ENCODE measurements around the gene ZNF445.
"Not testable (repeated sequence)": the region's sequence is repeated elsewhere in the genome, so short reads cannot be mapped to it uniquely, and the experiment has no call there.

ZNF445 gene

DNA sequence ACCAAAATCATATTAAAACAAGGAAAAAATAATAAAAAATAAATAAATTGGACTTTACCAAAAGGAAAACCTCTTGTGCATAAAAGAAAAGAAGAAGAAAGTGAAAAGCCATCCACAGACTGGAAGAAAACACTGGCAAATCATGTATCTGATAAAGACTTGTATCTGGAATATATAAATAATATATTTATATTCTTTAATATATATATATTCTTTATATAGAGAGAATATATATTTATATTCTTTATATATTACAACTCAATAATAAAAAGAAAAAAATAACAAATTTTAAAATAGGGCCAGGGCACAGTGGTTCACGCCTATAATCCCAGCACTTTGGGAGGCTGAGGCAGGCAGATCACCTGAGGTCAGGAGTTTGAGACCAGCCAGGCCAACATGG, 27.1 kb upstream of the ZNF445 start:
- Histone ChIP-seq H3K9me3 (ENCODE audit: control insufficient read depth, low read length) (peaks cover 39% of the 10 kb centered on the region), H3K4me1 (ENCODE audit: control insufficient read depth, insufficient read depth, low read depth, low read length) (peaks cover 3% of the 10 kb centered on the region), H2AFZ (ENCODE audit: low read depth, low read length) (no peak overlapping the region), H2BK15ac (ENCODE audit: low read depth, poor library complexity, severe bottlenecking) (no peak overlapping the region), H3K4ac (ENCODE audit: low read depth in 1 of 2, low read length in 2 of 2) (no peak overlapping the region), H3K23ac (ENCODE audit: low read length in 2 of 2) (no peak overlapping the region), H3K18ac (ENCODE audit: low read depth in 1 of 2, low read length in 2 of 2) (no peak overlapping the region), H3K79me1 (replicated peaks; ENCODE audit: low read length, poor library complexity, severe bottlenecking) (peaks cover 44% of the 10 kb centered on the region), H3K9ac (ENCODE audit: low read length) (no peak overlapping the region), H3K14ac (ENCODE audit: low read length in 2 of 2) (no peak overlapping the region), H4K91ac (ENCODE audit: low read length) (no peak overlapping the region), H2BK12ac (ENCODE audit: low read length in 2 of 2) (no peak overlapping the region), H2BK5ac (ENCODE audit: low read depth, low read length, poor library complexity, severe bottlenecking) (no peak overlapping the region), H4K8ac (ENCODE audit: low read length) (no peak overlapping the region), H3K27ac (ENCODE audit: low read length, poor library complexity, severe bottlenecking) (no peak overlapping the region), H3K27me3 (ENCODE audit: control insufficient read depth in 1 of 2, insufficient read depth in 1 of 2, low read length in 2 of 2) (no peaks in the 10 kb centered on the region), H3K36me3 (ENCODE audit: control insufficient read depth in 1 of 2, insufficient read depth in 2 of 2, low read depth in 1 of 2, low read length in 2 of 2) (peaks cover 10 to 26% of the 10 kb centered on the region in 2 experiments), H2AK5ac (ENCODE audit: low read length, severe bottlenecking) (no peak overlapping the region), H3K4me2 (ENCODE audit: low read length, poor library complexity, severe bottlenecking) (no peak overlapping the region), H3K4me3 (ENCODE audit: insufficient read depth in 1 of 2, low read depth in 1 of 2, low read length in 2 of 2) (no peak overlapping the region), H2BK120ac (ENCODE audit: low read depth, low read length) (no peak overlapping the region)
- WGBS = 92% methylated on average over 1 of the region's 1 CpG
- no peak for DNase-seq

DNA sequence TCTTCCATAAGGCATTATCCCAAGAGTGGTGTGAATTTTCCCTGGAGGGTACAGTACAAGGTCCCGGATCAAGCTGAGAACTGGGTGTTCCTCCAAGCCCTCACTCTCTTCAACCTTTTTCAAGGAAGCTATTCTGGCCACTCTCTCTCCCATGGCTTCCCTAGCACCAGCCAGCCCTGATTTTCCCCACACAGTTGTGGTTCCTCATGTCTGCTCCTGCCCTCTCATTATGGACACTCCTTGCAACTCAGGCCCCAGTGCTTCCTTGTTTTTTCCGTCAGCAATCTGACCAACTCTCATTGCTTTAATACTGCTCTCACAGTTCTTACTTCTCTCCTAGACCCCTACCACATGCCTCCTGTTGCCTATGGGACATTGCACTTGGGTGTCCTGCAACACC, 25.7 kb upstream of the ZNF445 start:
- H3K4ac ChIP-seq (ENCODE audit: low read depth in 1 of 2, low read length in 2 of 2); DNase-seq; H3K4me1 ChIP-seq (ENCODE audit: control insufficient read depth, insufficient read depth, low read depth, low read length); H2BK5ac ChIP-seq (ENCODE audit: low read depth, low read length, poor library complexity, severe bottlenecking); H2BK12ac ChIP-seq (ENCODE audit: low read length in 2 of 2); H3K9ac ChIP-seq (ENCODE audit: low read length); H2AFZ ChIP-seq (ENCODE audit: low read depth, low read length); H3K18ac ChIP-seq (ENCODE audit: low read depth in 1 of 2, low read length in 2 of 2); H3K27ac ChIP-seq (ENCODE audit: low read length, poor library complexity, severe bottlenecking); H2BK120ac ChIP-seq (ENCODE audit: low read depth, low read length); H3K4me3 ChIP-seq (ENCODE audit: insufficient read depth in 1 of 2, low read depth in 1 of 2, low read length in 2 of 2); H4K8ac ChIP-seq (ENCODE audit: low read length); H3K14ac ChIP-seq (ENCODE audit: low read length in 2 of 2); H3K4me2 ChIP-seq (ENCODE audit: low read length, poor library complexity, severe bottlenecking); H4K91ac ChIP-seq (ENCODE audit: low read length); H2AK5ac ChIP-seq (ENCODE audit: low read length, severe bottlenecking); H3K27me3 ChIP-seq (ENCODE audit: control insufficient read depth in 1 of 2, insufficient read depth in 1 of 2, low read length in 2 of 2); H3K23ac ChIP-seq (ENCODE audit: low read length in 2 of 2); H2BK15ac ChIP-seq (ENCODE audit: low read depth, poor library complexity, severe bottlenecking): not testable (repeated sequence)
- Histone ChIP-seq H3K36me3 (ENCODE audit: control insufficient read depth in 1 of 2, insufficient read depth in 2 of 2, low read depth in 1 of 2, low read length in 2 of 2) (peaks cover 12 to 39% of the 10 kb centered on the region in 2 experiments), H3K9me3 (ENCODE audit: control insufficient read depth, low read length) (peaks cover 53% of the 10 kb centered on the region), H3K79me1 (replicated peaks; ENCODE audit: low read length, poor library complexity, severe bottlenecking) (peaks cover 39% of the 10 kb centered on the region)
- WGBS = 96% methylated on average over 2 of the region's 2 CpGs

DNA sequence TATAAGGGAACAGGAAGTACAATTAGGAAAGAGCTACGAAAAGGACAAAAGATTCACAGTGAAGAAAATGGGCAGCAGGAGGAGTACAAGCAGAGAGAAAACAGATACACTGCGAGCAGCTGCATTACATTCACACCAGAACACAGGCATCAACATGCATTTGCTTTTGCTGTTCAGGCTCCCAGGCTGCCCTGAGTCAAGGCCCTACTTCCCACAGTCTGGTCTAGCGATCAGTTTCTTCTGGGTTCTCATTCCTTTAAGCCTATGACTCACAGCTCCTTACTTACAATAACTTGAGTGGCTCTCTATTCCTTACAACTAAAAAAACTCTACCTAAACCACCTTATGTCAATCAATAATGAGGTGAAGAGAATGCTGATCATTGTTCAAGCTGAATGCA, 24.5 kb upstream of the ZNF445 start:
- Histone ChIP-seq H3K4me1 (ENCODE audit: control insufficient read depth, insufficient read depth, low read depth, low read length) (no peaks in the 10 kb centered on the region), H3K23ac (ENCODE audit: low read length in 2 of 2) (no peak overlapping the region), H2AFZ (ENCODE audit: low read depth, low read length) (no peak overlapping the region), H2AK5ac (ENCODE audit: low read length, severe bottlenecking) (no peak overlapping the region), H3K4ac (ENCODE audit: low read depth in 1 of 2, low read length in 2 of 2) (no peak overlapping the region), H2BK15ac (ENCODE audit: low read depth, poor library complexity, severe bottlenecking) (no peak overlapping the region), H2BK12ac (ENCODE audit: low read length in 2 of 2) (no peak overlapping the region), H3K36me3 (ENCODE audit: control insufficient read depth in 1 of 2, insufficient read depth in 2 of 2, low read depth in 1 of 2, low read length in 2 of 2) (peaks cover 12 to 42% of the 10 kb centered on the region in 2 experiments), H3K9me3 (ENCODE audit: control insufficient read depth, low read length) (peaks cover 64% of the 10 kb centered on the region), H4K8ac (ENCODE audit: low read length) (no peak overlapping the region), H3K9ac (ENCODE audit: low read length) (no peak overlapping the region), H3K18ac (ENCODE audit: low read depth in 1 of 2, low read length in 2 of 2) (no peak overlapping the region), H3K79me1 (replicated peaks; ENCODE audit: low read length, poor library complexity, severe bottlenecking) (peaks cover 32% of the 10 kb centered on the region), H2BK120ac (ENCODE audit: low read depth, low read length) (no peak overlapping the region), H3K14ac (ENCODE audit: low read length in 2 of 2) (no peak overlapping the region), H3K4me2 (ENCODE audit: low read length, poor library complexity, severe bottlenecking) (no peak overlapping the region), H3K4me3 (ENCODE audit: insufficient read depth in 1 of 2, low read depth in 1 of 2, low read length in 2 of 2) (no peak overlapping the region), H3K27me3 (ENCODE audit: control insufficient read depth in 1 of 2, insufficient read depth in 1 of 2, low read length in 2 of 2) (no peaks in the 10 kb centered on the region), H3K27ac (ENCODE audit: low read length, poor library complexity, severe bottlenecking) (no peak overlapping the region), H4K91ac (ENCODE audit: low read length) (no peak overlapping the region), H2BK5ac (ENCODE audit: low read depth, low read length, poor library complexity, severe bottlenecking) (no peak overlapping the region)
- WGBS = 92% methylated on average over 3 of the region's 3 CpGs
- DNase-seq = no peak

DNA sequence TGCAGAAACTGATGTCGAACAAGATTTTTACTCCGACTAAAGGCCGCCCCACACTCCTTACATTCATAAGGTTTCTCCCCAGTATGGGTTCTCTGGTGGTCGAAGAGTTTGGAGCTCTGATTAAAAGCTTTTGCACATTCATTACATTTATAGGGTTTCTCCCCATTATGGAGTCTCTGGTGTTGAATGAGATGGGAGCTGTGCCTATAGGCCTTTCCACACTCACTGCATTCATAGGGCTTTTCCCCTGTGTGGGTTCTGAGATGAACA, 22.4 kb upstream of the ZNF445 start:
- Histone ChIP-seq H3K9me3 (ENCODE audit: control insufficient read depth, low read length) (peaks cover 80% of the 10 kb centered on the region), H3K79me1 (replicated peaks; ENCODE audit: low read length, poor library complexity, severe bottlenecking) (peaks cover 28% of the 10 kb centered on the region), H3K36me3 (ENCODE audit: control insufficient read depth in 1 of 2, insufficient read depth in 2 of 2, low read depth in 1 of 2, low read length in 2 of 2) (peaks cover 13 to 46% of the 10 kb centered on the region in 2 experiments)
- H3K23ac ChIP-seq (ENCODE audit: low read length in 2 of 2); H2AFZ ChIP-seq (ENCODE audit: low read depth, low read length); H3K27me3 ChIP-seq (ENCODE audit: control insufficient read depth in 1 of 2, insufficient read depth in 1 of 2, low read length in 2 of 2); H4K8ac ChIP-seq (ENCODE audit: low read length); H3K4me2 ChIP-seq (ENCODE audit: low read length, poor library complexity, severe bottlenecking); H2BK120ac ChIP-seq (ENCODE audit: low read depth, low read length); H2BK15ac ChIP-seq (ENCODE audit: low read depth, poor library complexity, severe bottlenecking); H2BK12ac ChIP-seq (ENCODE audit: low read length in 2 of 2); H3K18ac ChIP-seq (ENCODE audit: low read depth in 1 of 2, low read length in 2 of 2); H2AK5ac ChIP-seq (ENCODE audit: low read length, severe bottlenecking); H3K4me3 ChIP-seq (ENCODE audit: insufficient read depth in 1 of 2, low read depth in 1 of 2, low read length in 2 of 2); H3K4ac ChIP-seq (ENCODE audit: low read depth in 1 of 2, low read length in 2 of 2); H3K27ac ChIP-seq (ENCODE audit: low read length, poor library complexity, severe bottlenecking); H3K14ac ChIP-seq (ENCODE audit: low read length in 2 of 2); H3K4me1 ChIP-seq (ENCODE audit: control insufficient read depth, insufficient read depth, low read depth, low read length); DNase-seq; H2BK5ac ChIP-seq (ENCODE audit: low read depth, low read length, poor library complexity, severe bottlenecking); H4K91ac ChIP-seq (ENCODE audit: low read length); H3K9ac ChIP-seq (ENCODE audit: low read length): not testable (repeated sequence)
- no CpG with 5 or more reads among the region's 4 CpGs for WGBS
